Measurements from ENCODE around the gene FRMD4A.

GRCh38 chr10:13973742-13974141 is 357.0 kb downstream of the FRMD4A start:
- no peak for TF ChIP-seq PKNOX1 (IDR thresholded peaks at IDR 0.05)
- no peak for TF ChIP-seq FOXK2 (IDR thresholded peaks at IDR 0.05)
- TF ChIP-seq BHLHE40 (IDR thresholded peaks at IDR 0.05; ENCODE audit: borderline replicate concordance): no peak
- no peak for TF ChIP-seq SUZ12 (IDR thresholded peaks at IDR 0.05)
- no peak for TF ChIP-seq TARDBP (IDR thresholded peaks at IDR 0.05)
- TF ChIP-seq LEF1 (IDR thresholded peaks at IDR 0.05; ENCODE audit: borderline replicate concordance): no peak
- no peak for TF ChIP-seq ZNF384 (IDR thresholded peaks at IDR 0.05)
- TF ChIP-seq CTBP1 (IDR thresholded peaks at IDR 0.05; ENCODE audit: borderline replicate concordance): no peak
- TF ChIP-seq SP1 (IDR thresholded peaks at IDR 0.05): no peak
- no peak for TF ChIP-seq ELF4 (IDR thresholded peaks at IDR 0.05)
